ENCODE data around the gene SFXN1.

- no peak for TF ChIP-seq EZH2 (IDR thresholded peaks at IDR 0.05; ENCODE audit: insufficient read depth, low read length)
- no peak for TF ChIP-seq CTCF (IDR thresholded peaks at IDR 0.05; ENCODE audit: insufficient read depth, low read depth, low read length)
These were observed 364 bp upstream of the SFXN1 start for GRCh38 chr5:175478008-175478383.
